HG03196 (cell line): ENCODE data around the gene GALNT14.

ENCODE experiments used
- ATAC-seq: cut with Tn5 transposase; IDR thresholded peaks from one replicate; pipeline ENCODE4 v1.9.1; 2021; ENCODE audit not compliant: unreplicated experiment

Gene GALNT14

DNA sequence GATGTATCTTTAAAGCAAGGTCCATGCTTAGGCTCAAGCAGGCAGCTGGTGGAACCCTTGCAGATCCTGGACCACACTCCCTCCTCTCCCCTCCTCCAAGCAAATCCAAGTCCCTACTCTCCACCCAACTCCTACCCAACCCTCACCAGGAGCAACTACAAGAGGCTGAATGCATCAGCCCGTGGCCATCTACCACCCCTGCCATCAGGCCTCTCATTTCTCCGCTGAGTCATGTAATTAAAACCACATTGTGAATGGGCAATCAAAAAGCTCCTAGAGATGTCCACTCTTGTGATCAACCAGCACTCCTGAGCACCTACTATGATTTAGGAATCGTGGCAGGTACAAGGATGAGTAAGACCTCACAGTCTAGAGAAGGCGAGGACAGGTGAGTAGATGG, 188.8 kb downstream of the GALNT14 start:
- ATAC-seq = no peak

DNA sequence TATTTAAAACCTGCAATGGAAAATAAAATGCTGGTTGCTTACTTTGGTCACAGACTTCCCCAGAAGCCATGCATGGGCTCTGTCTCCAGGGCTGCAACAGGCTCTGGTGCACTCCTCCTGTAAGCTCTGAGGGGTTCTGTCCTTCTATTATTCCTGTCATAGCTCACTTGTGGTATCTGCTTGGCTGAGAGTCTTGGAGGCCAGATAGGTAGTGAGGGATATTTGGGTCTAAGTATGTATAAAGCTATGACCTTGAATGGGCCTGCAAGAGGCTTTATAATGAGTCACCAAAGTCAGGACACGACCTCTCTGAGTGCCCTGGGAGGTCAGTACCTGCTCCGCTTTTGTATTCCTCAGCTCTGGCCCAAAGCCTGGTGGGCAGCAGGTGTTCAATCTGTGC, 189.4 kb downstream of the GALNT14 start:
- no peak for ATAC-seq

DNA sequence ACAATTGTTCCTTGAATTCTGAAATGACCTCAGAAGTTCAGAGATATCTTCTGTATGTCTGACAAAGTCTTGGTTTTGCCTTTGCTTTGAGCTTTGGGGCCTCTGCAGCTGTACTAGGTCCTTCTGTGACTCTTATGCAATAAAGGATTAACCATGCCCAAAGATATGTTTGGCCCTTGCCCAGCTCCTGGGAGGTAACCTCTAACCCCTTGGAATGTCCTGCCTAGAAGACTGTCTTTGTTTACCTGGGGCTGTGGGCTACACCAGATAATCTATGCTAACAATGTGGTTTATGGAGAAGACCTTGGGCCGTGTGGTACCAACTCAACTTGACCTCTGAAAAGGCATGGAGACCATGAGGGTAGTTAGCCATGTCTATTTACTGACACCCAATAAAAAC, 190.1 kb downstream of the GALNT14 start:
- ATAC-seq = no peak

DNA sequence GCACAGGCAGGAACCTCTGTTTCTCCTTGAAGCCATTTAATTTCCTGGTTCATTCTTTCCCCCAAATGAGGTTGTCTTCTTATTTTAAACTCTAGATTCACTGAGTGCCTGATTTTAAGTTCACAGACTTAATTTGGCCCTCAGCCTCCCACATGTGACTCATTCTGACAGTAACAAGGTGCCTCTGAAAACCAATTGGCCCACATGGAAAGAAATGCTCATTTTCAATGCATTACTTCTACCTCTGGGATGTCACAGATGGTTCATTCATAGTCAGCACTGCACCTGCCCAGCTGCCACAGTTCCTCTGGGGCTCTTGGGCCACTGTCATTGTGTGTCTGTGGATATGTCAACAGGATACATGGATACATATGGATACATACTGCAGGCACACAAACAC, 190.6 kb downstream of the GALNT14 start:
- no peak for ATAC-seq

DNA sequence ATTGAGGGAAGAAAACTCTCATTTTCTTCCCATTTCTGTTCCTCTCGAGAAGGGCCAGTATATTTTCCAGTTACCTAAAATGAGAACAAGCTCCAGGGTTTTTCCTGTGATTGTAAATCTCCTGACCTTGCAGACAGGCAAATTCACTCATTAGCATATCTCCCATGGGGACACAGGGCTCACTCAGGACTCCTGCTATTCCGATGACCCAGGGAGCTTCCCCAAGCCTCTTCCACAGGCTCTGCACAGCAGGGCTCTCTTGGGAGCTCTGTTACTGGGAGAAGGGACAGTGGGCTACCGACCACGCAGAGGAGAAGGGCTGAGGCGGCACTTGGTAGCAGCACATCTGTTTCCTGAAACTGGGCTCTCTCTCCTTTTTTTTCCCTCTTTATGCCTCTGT, 195.8 kb downstream of the GALNT14 start:
- ATAC-seq = no peak

DNA sequence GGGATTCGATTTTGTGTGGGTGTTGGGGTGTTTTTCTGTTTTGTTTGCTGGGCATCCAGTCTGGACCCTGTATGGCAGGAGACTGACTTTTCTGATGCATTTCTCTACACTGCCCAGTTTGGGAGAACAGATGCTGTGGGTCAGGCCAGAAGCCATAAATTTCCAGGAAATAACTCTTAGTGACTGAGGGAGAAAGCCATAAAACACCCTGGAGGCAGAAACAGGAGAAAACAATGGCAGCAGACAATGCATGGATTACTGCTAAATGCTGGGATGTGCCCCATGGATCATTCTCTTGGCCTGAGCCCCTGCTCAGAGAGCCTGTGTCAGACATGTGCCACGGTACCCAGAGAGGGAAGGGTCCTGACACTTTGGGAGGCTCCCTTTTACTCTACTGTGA, 197.4 kb downstream of the GALNT14 start:
- no peak for ATAC-seq

DNA sequence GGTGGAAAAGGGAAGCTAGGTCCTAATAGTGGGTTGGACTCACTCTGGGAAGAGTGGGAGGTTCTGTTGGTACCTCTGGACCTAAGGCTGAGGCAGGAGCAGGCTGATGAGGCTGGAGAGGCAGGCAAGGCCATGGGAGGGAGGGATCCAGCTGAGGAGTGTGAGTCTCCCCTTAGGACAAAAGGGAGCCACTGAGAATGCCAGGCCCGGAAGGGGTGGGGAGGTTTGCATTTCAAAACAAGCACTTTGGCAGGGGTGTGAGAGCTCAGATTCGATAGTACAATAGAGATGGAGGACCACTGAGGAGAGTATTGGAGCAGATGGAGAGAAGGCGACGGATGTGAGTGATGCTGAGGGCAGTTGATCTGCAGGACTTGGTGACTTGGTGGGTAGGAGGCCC, 198.9 kb downstream of the GALNT14 start:
- ATAC-seq = no peak

DNA sequence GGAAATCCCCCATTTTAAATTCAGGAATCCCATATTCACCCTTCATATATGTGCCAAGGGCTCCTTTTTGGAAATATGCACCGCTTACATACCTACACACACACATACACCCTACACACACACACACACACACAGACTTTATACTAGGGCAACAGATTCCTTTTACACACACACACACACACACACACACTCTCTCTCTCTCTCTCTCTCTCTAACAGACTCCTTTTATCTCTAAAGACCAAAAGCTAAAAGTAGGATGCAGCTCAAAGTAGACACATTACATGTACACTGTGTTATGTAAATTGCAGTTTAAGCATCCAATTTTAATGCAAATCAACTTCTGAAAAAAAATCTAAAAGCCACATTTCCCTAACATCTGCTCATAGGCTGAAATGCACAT, 200.0 kb downstream of the GALNT14 start:
- no peak for ATAC-seq

DNA sequence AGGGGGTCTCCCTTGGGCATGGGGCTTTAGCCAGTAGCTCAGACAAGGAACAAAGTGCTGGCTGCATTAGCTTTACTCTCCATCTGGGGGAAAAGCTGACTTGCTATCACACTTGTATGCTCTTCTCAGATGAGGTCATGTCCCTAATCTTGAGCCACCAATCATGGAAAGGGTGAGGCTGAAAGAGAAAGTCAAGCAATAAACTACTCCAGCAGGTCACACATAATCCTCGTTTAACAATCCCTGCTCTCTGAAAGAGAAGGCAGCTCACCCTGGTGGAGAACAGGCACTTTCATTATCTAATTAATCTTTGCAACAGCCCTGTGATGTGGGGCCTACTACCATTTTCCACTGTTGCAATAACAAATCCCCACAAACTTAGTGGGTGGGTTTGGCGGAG, 201.3 kb downstream of the GALNT14 start:
- no peak for ATAC-seq

DNA sequence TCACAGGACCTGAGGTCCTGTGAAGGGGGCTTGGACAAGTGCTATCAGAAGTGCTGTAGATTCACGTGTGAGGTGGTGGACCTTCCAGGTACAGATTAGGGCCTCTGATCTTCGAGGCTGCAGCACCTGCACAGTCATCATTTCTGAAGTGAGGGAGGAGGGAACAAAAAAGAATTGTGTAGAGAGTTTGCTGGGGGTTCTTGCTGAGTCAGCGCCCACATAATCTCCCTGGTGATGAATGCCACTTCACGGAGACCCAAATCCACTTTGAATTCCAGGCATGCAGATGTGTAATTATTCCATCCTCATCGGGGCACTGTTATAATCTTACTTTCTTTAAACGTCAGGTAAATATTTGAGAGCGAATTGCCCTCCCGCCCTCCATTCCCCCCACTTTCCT, 202.4 kb downstream of the GALNT14 start:
- no peak for ATAC-seq

DNA sequence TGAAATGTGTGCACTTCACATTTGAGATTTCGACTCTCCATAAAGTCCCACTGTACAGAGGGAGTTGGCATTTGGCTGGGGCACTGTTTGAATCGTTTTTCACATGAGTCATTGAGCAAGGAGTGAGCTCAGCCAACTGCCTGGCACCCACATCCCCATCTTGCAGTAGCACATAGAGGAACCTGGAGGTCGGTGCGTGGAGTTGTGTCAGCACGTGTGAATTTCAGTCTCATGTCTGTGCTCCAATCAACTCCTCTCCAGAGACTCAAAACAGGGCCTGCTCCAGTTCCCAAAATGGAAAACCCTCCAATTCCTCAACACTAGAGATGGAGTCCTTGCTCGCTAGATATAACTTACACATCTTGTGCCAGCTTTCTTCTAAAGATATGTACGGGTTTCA, 204.2 kb downstream of the GALNT14 start:
- ATAC-seq = no peak

DNA sequence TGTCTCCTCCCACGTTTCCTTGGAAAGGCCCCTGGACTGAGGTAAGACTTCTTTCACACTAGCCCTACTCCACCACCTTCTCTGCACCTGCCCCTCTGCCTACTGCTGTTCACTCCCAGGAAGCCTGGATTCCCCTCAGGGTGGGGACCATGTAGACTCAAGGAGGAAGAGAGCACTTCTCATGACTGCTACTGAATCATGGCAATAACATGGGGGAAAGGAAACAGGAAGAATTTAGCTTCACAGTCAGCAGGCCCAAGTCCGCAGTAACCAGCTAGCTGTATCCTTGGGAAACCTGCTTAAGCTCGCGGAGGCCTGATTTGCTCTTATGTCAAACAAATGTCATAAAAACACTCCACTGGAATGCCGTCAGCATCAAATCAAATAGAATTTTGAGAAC, 204.7 kb downstream of the GALNT14 start:
- ATAC-seq = no peak

DNA sequence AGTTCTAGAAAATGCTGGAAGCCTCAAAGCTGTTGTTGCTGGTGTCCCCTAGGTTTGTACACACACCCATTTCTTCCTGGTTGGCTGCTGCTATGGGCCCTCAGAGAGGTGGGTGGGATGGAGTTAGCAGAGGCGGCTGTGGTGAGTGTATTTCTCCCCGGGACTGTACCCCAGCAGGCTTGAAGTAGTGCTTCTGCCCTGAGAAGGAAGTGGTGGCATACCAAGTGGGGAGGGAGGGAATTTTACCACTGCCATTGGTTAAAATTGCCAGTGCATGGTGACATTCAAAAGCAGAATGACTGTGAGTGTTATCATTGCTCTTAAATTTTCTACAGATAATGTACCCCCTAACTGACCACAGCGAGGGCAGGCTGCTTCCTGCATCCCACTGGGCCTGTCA, 205.4 kb downstream of the GALNT14 start:
- no peak for ATAC-seq

DNA sequence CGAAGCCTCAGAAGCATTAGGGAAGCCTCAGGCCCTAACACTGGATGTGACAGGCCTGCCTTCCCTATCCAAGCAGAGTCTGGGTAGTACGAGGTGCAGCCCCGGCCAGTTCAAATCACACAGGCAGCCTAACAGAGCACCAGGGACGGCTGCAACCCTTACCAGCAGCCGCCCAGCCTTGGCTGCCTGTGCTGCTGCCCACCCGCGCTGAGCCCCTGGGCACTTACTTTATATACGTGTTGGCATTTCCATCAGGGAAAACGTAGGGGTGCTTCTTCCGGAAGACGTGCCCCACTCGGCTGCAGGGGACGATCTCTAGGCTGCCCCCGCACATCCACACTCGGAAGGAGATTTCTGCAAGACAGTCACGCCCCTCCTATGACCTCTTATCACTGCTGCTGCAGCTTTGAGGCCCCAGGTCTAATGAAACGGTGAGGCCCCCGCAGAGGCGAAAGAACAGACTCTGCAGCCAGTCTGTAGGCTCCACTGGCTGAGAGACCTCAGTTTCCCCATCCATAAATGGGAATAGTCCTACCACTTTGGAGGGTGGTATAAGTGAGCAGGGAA, 206.3 kb downstream of the GALNT14 start:
- no peak for ATAC-seq

DNA sequence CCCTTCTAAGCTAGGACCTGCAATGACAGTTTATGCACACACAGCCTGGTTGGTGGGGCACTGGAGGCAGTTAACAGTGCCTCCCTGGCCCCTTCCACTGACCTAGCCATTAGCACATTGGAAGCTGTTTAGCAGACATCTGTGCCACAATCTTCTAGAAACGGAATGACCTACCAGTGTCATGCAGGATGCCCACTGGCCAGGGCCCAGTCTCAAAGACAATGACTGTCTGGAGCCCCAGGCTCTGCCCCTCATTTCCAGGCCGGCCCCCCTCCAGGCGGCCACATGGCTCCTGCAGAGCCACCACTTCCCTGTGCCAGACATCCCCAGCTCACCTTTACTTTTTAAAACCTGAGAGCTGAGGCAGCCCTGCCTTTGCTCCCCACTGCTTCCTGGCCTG, 207.5 kb downstream of the GALNT14 start:
- ATAC-seq = no peak

DNA sequence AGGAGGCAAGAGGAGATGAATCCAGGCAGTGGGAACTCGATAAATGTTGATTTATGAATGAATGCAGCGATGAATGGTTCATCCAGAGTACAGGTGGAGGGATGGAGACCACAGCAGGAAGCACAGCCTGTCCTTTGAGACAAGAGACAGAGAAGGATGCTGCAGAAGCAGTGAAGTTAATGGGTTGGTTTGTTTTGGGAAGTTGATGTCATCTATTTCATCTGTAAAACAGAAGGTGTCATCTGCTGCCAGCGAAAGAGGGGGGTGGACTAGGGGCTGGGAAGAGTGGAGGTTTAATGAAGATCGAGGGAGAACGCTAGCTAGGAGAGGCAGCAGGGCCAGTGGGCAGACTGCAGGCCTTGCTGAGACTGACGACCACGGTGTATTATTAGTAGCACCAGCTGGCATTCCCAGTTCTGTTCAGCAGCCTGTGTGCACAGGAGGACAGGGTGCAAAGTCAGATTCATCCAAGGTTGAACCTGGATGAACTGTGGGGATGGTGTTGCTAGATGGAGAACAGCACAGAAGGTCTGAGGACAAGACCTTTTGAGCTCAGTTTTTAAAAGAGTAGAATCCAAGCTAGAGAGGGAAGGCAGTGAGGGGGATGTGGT, 210.7 kb downstream of the GALNT14 start:
- ATAC-seq = no peak

DNA sequence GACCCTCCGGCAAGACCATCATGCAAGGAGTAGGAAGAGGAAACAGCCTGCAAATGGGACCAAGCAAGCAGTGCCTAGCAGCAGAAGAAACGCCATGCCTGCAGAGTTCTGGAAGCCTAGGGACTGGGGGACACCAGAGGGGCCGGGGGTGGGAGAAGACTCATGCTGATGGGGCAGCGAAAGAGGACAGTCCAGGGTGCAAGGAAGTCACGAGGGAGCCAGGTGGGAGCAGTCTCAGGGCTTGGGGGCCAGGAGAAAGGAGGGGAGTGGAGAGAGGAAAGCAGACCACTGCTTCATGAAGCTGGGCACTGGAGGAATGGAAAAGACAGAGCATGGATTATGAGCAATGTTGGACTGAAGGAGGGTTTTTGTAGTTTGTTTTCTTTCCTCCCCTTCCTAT, 211.6 kb downstream of the GALNT14 start:
- ATAC-seq = no peak

DNA sequence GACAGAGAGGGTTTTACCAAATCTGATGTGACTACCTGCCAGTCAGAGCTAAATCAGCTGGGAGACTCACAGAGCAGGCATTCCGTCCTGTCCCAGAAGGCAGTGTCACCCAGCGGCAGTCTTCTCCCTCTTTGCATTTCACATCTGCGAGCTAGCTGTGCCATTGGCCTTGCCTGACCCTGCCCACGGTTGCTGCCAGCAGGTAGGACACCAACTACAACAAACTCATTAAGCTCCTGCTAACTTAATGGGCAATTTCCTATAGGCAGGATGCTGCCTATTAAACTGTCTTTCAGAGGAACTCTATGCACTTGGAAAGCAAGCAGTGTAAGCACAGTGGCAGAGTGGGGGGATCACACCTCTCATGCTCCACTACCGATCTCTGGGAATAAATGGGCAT, 214.6 kb downstream of the GALNT14 start:
- no peak for ATAC-seq

DNA sequence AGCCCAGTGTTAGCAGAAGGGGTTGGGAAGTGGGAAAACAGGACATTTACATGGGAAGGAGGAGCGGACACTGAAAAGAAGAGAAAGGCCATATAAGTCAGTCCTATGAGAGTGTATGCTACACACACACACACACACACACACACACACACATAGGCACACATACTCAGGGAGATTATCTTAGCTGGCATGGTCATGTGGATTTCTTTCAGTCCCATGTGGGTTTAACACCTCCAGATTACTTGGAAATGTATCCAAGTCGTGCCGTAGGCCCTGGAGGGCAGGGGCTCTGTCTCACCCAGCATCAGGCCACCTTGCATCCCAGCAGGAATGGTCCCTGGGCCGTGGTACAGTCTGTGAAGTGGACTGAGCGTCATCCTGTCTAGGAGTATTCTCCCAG, 217.7 kb downstream of the GALNT14 start:
- no peak for ATAC-seq

DNA sequence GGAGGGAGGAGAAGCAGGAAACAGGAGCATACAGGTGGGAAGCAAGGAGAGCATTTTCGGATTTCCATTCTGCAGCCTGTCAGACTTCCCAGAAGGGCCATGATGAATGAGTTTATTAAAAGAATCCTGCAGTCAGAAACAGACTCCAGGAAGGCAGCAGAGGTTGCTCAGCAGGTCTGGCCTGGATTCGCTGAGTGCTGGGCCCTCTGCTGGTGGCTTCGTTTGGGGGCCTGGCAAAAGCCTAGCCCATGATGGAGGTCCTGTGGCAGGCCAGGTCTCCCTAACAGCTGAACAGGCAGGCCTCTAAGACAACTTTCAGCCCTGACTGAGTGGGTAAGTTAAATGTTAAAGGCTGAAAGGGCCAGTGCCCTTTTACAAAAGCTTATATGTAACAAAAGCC, 222.8 kb downstream of the GALNT14 start:
- ATAC-seq = no peak

DNA sequence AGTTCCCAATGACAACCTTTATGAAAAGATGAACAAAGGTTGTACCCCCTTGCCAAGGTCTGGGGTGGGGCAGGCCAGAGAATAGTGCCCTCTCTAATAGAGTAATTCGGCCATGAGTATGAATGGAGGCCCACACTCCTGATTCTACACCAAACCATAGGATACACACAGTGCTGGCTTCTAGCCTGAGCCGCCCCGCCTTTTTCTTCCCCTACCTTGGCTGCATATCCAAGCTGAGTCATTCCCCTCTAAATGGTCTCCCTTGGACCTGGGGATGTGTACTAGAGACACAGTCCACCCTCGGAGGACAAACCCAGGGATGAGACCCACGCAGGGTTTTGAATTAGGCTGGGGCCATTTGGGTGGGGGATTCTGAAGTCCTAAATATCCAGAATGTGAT, 223.8 kb downstream of the GALNT14 start:
- ATAC-seq = no peak

DNA sequence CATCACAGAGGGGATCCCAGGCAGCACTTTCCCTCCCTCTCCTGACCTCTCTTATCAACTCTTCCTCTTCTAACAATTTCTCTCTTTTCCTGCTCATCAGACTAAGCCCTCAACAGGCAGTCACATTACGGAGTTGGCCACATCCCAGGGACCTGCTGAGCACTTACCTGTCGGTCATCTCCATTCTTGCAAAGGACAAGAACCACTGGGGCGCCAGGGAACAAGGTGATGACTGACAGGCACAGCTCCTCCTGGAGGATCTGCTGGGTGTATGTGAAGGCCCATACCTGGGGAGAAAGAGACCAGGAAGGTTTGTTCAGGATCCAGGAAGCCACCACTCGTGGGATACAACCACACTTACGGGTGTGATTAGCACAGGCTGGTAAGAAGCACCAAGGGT, 226.2 kb downstream of the GALNT14 start:
- ATAC-seq = no peak

DNA sequence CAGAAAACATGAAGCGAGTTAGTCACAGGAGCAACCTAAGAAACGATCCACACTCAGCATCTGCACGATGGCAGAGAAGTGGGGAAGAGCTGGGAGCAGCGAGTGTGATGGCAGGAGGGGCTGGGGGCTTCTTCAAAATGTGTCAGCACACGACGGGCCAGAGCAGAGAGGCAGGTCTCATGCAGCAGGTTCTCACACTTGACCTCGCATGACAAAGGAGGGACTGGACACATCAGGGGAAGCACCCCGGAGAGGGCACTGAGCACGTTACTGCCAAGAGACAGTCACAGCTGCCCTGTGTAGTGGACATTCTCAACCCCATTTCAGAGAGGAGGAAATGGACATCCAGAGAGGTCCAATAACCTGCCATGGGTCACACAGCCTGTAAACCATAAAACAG, 226.9 kb downstream of the GALNT14 start:
- no peak for ATAC-seq
